Liver (tissue), 9 donors: ENCODE data around the gene DNAH8. TPM values are rescaled to one million over a fixed set of nuclear protein-coding genes. Genes with fewer than 3 reads are reported as not detected.

Experiments
- DNase-seq: peaks from one replicate; pipeline ENCODE4 v3.0.0-alpha.2; 2017; ENCODE audit warnings: low spot score
- H3K27ac ChIP-seq, 2 donors: one replicate each; pipeline ENCODE4 v1.7.0; 2013; ENCODE audit warnings: inconsistent platforms in 2 of 2, low read length in 2 of 2, control low read depth in 1 of 2, low read depth in 1 of 2, mild to moderate bottlenecking in 1 of 2
- H3K27me3 ChIP-seq, 4 donors: one replicate each; pipeline versions ENCODE4 v1.6.1 to v1.7.0; 2013; ENCODE audit warnings: low read length in 3 of 4, inconsistent platforms in 1 of 4, mild to moderate bottlenecking in 1 of 4, moderate library complexity in 1 of 4; ENCODE audit not compliant: control insufficient read depth in 4 of 4, insufficient read depth in 4 of 4
- H3K36me3 ChIP-seq, 4 donors: one replicate each; pipeline versions ENCODE4 v1.6.1 to v1.7.0; 2013; ENCODE audit warnings: low read length in 3 of 4, mild to moderate bottlenecking in 3 of 4, low read depth in 1 of 4, moderate library complexity in 1 of 4; ENCODE audit not compliant: control insufficient read depth in 4 of 4, insufficient read depth in 3 of 4
- H3K4me1 ChIP-seq, 4 donors: one replicate each; pipeline versions ENCODE4 v1.6.1 to v1.7.0; 2013; ENCODE audit warnings: low read length in 3 of 4, mild to moderate bottlenecking in 3 of 4, moderate library complexity in 1 of 4; ENCODE audit not compliant: control insufficient read depth in 4 of 4, insufficient read depth in 4 of 4
- H3K4me3 ChIP-seq, 3 donors: one replicate each; pipeline versions ENCODE4 v1.6.1 to v1.7.0; 2013; ENCODE audit warnings: low read length in 3 of 3, control low read depth in 1 of 3, low read depth in 1 of 3, mild to moderate bottlenecking in 1 of 3
- H3K9ac ChIP-seq, 2 donors: one replicate each; pipeline ENCODE4 v1.7.0; 2013; ENCODE audit warnings: low read length in 2 of 2, mild to moderate bottlenecking in 2 of 2, moderate library complexity in 2 of 2, control low read depth in 1 of 2, low read depth in 1 of 2
- H3K9me3 ChIP-seq, 4 donors: one replicate each; pipeline versions ENCODE4 v1.6.1 to v1.7.0; 2013; ENCODE audit warnings: low read length in 3 of 4; ENCODE audit not compliant: control insufficient read depth in 4 of 4
- EGR1 ChIP-seq, 2 donors: IDR thresholded peaks; 2 replicates each; pipeline ENCODE4 v1.6.1; 2016 to 2018; ENCODE audit warnings: antibody characterized with exemption in 2 of 2, low read depth in 2 of 2
- FOXA1 ChIP-seq: IDR thresholded peaks from 2 replicates; pipeline ENCODE4 v1.6.1; 2016; ENCODE audit warnings: antibody characterized with exemption
- FOXA2 ChIP-seq: IDR thresholded peaks from 2 replicates; pipeline ENCODE4 v1.6.1; 2016; ENCODE audit warnings: antibody characterized with exemption
- GABPA ChIP-seq, 2 donors: IDR thresholded peaks in 1 of 2; conservative IDR thresholded peaks in 1 of 2; 2 replicates each; pipeline ENCODE4 v1.6.1; 2016; ENCODE audit warnings: antibody characterized with exemption in 2 of 2, mild to moderate bottlenecking in 1 of 2, moderate library complexity in 1 of 2
- HNF4A ChIP-seq, 2 donors: conservative IDR thresholded peaks; 2 replicates each; pipeline ENCODE4 v1.6.1; 2016; ENCODE audit warnings: antibody characterized with exemption in 2 of 2, mild to moderate bottlenecking in 2 of 2
- HNF4G ChIP-seq: IDR thresholded peaks from 2 replicates; pipeline ENCODE4 v1.6.1; 2016; ENCODE audit warnings: antibody characterized with exemption
- JUND ChIP-seq, 2 donors: IDR thresholded peaks; 2 replicates each; pipeline ENCODE4 v1.6.1; 2016; ENCODE audit warnings: antibody characterized with exemption in 2 of 2
- RAD21 ChIP-seq, 2 donors: IDR thresholded peaks; 2 replicates each; pipeline ENCODE4 v1.6.1; 2016; ENCODE audit warnings: antibody characterized with exemption in 2 of 2, mild to moderate bottlenecking in 2 of 2
- RXRA ChIP-seq, 2 donors: IDR thresholded peaks; 2 replicates each; pipeline ENCODE4 v1.6.1; 2017 to 2018; ENCODE audit warnings: antibody characterized with exemption in 2 of 2, mild to moderate bottlenecking in 1 of 2
- SP1 ChIP-seq: IDR thresholded peaks from 2 replicates; pipeline ENCODE4 v1.6.1; 2018; ENCODE audit warnings: antibody characterized with exemption, mild to moderate bottlenecking
- TAF1 ChIP-seq: conservative IDR thresholded peaks from 2 replicates; pipeline ENCODE4 v1.6.1; 2016; ENCODE audit warnings: antibody characterized with exemption, mild to moderate bottlenecking
- YY1 ChIP-seq: IDR thresholded peaks from 2 replicates; pipeline ENCODE4 v1.6.1; 2016; ENCODE audit warnings: antibody characterized with exemption, mild to moderate bottlenecking
- WGBS: extraction: QIAGEN DNeasy Blood & Tissue Kit; methylation state at CpG from one replicate; pipeline ENCODE4 v1.1.7; 2013; 5-methylcytosine and 5-hydroxymethylcytosine counted together
- polyA plus RNA-seq, 2 donors: library from polyadenylated mRNA; stranded (reverse) in 1 of 2; unstranded in 1 of 2; fragments of 200-250 nt in 1 of 2; fragments of >200 nt in 1 of 2; fragmentation: Nextera tagmentation in 1 of 2; extraction: Ambion mirVana in 1 of 2; gene quantifications; one replicate each; pipeline versions ENCODE4 v1.2.1 to v1.2.3, GENCODE V29; 2013 to 2015
- total RNA-seq, 2 donors: library from RNA; depleted of rRNA; stranded (reverse); fragments of >200 nt; gene quantifications; one replicate each; pipeline ENCODE4 v1.2.3, GENCODE V29; 2014
- TF ChIP-seq, protein P1 (sequence below): IDR thresholded peaks from 2 replicates; pipeline ENCODE4 v1.6.1; 2016; ENCODE audit warnings: antibody characterized with exemption, mild to moderate bottlenecking
- TF ChIP-seq, protein P2 (sequence below): IDR thresholded peaks from 2 replicates; pipeline ENCODE4 v1.6.1; 2016; ENCODE audit warnings: antibody characterized with exemption
- TF ChIP-seq, protein P3 (sequence below): IDR thresholded peaks from 2 replicates; pipeline ENCODE4 v1.6.1; 2016; ENCODE audit warnings: antibody characterized with exemption
- TF ChIP-seq, protein P4 (sequence below): IDR thresholded peaks from 2 replicates; pipeline ENCODE4 v1.6.1; 2016; ENCODE audit warnings: antibody characterized with exemption
- donor health status: healthy.
- donor health status: healthy.
- donor health status: healthy.
- donor health status: healthy.
- donor health status: healthy.

Gene DNAH8
- total and polyA plus RNA-seq, 4 donors = under 0.01 to 0.05 TPM; not detected in 2

DNA sequence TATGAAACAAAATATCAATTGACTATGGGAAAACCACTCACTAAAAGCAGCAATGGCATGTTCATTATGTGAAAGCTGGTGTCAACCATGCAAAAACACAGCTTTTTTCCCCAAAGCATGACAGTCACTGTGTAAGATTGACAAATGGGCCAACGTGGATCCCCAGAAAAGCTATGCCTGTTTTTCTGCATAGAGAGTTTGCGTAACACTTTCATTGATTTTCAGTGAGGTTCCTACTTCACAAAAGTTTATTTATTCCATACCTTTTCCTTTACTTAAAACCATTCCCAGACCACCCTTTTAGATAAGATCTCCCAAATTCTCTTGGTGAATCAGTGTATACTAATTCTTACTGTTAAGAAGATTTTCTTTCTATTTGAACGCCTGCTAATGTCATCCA is 195.1 kb downstream of the DNAH8 start:
- TF ChIP-seq, protein P1, sequence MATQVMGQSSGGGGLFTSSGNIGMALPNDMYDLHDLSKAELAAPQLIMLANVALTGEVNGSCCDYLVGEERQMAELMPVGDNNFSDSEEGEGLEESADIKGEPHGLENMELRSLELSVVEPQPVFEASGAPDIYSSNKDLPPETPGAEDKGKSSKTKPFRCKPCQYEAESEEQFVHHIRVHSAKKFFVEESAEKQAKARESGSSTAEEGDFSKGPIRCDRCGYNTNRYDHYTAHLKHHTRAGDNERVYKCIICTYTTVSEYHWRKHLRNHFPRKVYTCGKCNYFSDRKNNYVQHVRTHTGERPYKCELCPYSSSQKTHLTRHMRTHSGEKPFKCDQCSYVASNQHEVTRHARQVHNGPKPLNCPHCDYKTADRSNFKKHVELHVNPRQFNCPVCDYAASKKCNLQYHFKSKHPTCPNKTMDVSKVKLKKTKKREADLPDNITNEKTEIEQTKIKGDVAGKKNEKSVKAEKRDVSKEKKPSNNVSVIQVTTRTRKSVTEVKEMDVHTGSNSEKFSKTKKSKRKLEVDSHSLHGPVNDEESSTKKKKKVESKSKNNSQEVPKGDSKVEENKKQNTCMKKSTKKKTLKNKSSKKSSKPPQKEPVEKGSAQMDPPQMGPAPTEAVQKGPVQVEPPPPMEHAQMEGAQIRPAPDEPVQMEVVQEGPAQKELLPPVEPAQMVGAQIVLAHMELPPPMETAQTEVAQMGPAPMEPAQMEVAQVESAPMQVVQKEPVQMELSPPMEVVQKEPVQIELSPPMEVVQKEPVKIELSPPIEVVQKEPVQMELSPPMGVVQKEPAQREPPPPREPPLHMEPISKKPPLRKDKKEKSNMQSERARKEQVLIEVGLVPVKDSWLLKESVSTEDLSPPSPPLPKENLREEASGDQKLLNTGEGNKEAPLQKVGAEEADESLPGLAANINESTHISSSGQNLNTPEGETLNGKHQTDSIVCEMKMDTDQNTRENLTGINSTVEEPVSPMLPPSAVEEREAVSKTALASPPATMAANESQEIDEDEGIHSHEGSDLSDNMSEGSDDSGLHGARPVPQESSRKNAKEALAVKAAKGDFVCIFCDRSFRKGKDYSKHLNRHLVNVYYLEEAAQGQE = no peak
- TF ChIP-seq FOXA1 = no peak
- TF ChIP-seq RXRA (IDR thresholded peaks at IDR 0.05) = no peak
- no peak for TF ChIP-seq EGR1 (IDR thresholded peaks at IDR 0.05; ENCODE audit: low read depth in 2 of 2)
- no peak for TF ChIP-seq RAD21 (IDR thresholded peaks at IDR 0.05)
- TF ChIP-seq YY1 = no peak
- TF ChIP-seq TAF1 = no peak
- TF ChIP-seq, protein P2, sequence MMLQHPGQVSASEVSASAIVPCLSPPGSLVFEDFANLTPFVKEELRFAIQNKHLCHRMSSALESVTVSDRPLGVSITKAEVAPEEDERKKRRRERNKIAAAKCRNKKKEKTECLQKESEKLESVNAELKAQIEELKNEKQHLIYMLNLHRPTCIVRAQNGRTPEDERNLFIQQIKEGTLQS = no peak
- TF ChIP-seq JUND (IDR thresholded peaks at IDR 0.05) = no peak
- no peak for TF ChIP-seq HNF4G
- no peak for TF ChIP-seq GABPA (IDR thresholded peaks at IDR 0.05 in 1 of 2, conservative IDR thresholded peaks at IDR 0.05 in 1 of 2)
- TF ChIP-seq, protein P3, sequence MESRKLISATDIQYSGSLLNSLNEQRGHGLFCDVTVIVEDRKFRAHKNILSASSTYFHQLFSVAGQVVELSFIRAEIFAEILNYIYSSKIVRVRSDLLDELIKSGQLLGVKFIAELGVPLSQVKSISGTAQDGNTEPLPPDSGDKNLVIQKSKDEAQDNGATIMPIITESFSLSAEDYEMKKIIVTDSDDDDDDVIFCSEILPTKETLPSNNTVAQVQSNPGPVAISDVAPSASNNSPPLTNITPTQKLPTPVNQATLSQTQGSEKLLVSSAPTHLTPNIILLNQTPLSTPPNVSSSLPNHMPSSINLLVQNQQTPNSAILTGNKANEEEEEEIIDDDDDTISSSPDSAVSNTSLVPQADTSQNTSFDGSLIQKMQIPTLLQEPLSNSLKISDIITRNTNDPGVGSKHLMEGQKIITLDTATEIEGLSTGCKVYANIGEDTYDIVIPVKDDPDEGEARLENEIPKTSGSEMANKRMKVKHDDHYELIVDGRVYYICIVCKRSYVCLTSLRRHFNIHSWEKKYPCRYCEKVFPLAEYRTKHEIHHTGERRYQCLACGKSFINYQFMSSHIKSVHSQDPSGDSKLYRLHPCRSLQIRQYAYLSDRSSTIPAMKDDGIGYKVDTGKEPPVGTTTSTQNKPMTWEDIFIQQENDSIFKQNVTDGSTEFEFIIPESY = no peak
- no peak for TF ChIP-seq SP1
- no peak for TF ChIP-seq FOXA2
- 74% methylated on average over 3 of the region's 3 CpGs for WGBS
- H3K4me1 ChIP-seq = peaks cover 0 to 9% (median 3%) of the 10 kb centered on the region in 4 donors
- H3K27me3 ChIP-seq = no peaks in the 10 kb centered on the region
- H3K9me3 ChIP-seq = no peaks in the 10 kb centered on the region
- H3K9ac ChIP-seq = no peak overlapping the region
- no peak overlapping the region for H3K4me3 ChIP-seq
- no peak overlapping the region for H3K27ac ChIP-seq
- DNase-seq = no peak
- no peaks in the 10 kb centered on the region for H3K36me3 ChIP-seq

DNA sequence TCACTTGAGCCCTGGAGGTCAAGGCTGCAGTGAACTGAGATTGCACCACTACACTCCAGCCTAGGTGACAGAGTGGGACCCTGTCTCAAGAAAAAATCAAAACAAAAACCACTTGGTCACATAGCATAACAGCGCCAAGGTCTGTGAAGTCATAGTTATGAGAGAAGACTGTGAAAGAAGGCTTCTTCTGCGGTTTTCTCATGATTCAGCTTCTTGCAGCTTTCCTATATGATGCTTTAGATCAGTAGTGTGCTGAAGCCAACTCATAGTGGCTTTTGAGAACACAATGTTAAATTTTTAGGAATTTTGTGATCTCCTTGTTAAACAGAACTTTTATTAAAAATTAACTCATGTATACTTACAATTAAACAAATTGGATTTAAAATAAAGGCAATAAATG is 197.3 kb downstream of the DNAH8 start:
- TF ChIP-seq FOXA2 = no peak
- TF ChIP-seq HNF4A (conservative IDR thresholded peaks at IDR 0.05) = no peak
- TF ChIP-seq EGR1 (IDR thresholded peaks at IDR 0.05; ENCODE audit: low read depth in 2 of 2) = no peak
- no peak for TF ChIP-seq GABPA (IDR thresholded peaks at IDR 0.05 in 1 of 2, conservative IDR thresholded peaks at IDR 0.05 in 1 of 2)
- no peak for TF ChIP-seq FOXA1
- TF ChIP-seq RAD21 (IDR thresholded peaks at IDR 0.05) = no peak
- TF ChIP-seq, protein P2 = no peak
- TF ChIP-seq HNF4G = no peak
- TF ChIP-seq, protein P4, sequence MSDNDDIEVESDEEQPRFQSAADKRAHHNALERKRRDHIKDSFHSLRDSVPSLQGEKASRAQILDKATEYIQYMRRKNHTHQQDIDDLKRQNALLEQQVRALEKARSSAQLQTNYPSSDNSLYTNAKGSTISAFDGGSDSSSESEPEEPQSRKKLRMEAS = no peak
- TF ChIP-seq SP1 = no peak
- WGBS = 96% methylated on average over 2 of the region's 2 CpGs
- DNase-seq = no peak
- peaks cover 0 to 9% (median 3%) of the 10 kb centered on the region in 4 donors for H3K4me1 ChIP-seq
- H3K9me3 ChIP-seq = no peaks in the 10 kb centered on the region
- no peak overlapping the region for H3K4me3 ChIP-seq
- no peaks in the 10 kb centered on the region for H3K27me3 ChIP-seq
- no peak overlapping the region for H3K27ac ChIP-seq
- H3K9ac ChIP-seq = no peak overlapping the region
- H3K36me3 ChIP-seq = no peaks in the 10 kb centered on the region
